RWPE1 (cell line): ENCODE measurements around the gene PCBP3.

ENCODE experiments used
- CTCF ChIA-PET: fragments of 350-600 bp; sonication (Branson Sonifier 250); formaldehyde crosslinking; extraction: SDS; loops from one replicate; lab custom pipeline; 2021; lab: Yijun Ruan, JAX
- POLR2A ChIA-PET: fragments of 400-600 bp; formaldehyde crosslinking; extraction: SDS; loops from one replicate; lab custom pipeline; 2020; ENCODE audit warnings: antibody characterized with exemption; ENCODE audit not compliant: low non-redundant PET; lab: Yijun Ruan, JAX
- DNase-seq: peaks from one replicate; pipeline ENCODE4 v3.0.0; 2012; ENCODE audit warnings: low spot score
- H3K27ac ChIP-seq: fragments of 450-650 bp; 2 replicates; pipeline ENCODE4 v1.5.1; 2017
- TF ChIP-seq, protein P1 (sequence below): fragments of 450-650 bp; conservative IDR thresholded peaks from 2 replicates; pipeline ENCODE4 v1.5.1; 2017; ENCODE audit warnings: low read depth, mild to moderate bottlenecking

Gene PCBP3

DNA sequence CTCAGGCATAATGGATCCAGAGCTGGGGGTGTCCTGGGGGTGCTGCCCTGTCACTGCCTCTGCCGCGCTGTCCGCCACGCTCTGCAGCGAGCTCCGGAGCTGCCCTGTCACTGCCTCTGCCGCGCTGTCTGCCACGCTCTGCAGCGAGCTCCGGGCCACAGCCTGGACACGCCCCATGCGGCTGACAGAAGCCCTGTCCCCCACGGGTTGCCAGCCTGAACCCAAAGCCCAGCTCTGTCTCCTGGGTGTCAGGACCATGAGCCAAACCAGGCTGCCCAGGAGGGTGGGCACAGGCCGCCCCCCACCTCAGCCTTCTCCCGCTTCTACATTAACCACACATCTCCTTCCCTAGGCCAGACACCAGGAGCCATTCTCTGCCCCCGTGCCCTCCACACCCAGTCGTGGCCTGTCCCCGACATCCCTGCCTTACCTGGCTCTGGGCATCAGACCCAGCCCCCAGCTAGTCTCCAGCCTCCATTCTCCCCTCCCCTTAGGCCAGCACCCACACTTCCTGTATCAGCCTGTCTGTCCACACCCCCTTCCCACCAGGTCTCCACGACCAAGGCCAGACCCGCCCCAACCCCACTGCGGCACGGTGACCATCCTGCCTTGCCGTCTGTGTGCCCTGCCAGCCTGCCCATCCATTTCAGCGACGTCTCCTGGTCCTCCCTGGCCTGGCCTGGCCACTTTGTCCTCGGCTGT, 265.2 kb downstream of the PCBP3 start:
- H3K27ac ChIP-seq = no peak overlapping the region
- CTCF ChIA-PET = interaction anchor here (0.6 kb wide), 1 partner anchor 963 kb away, joined by 4 read pairs; no protein-coding TSS in a partner anchor
- no peak for DNase-seq
- POLR2A ChIA-PET = no interaction called here
- TF ChIP-seq, protein P1, sequence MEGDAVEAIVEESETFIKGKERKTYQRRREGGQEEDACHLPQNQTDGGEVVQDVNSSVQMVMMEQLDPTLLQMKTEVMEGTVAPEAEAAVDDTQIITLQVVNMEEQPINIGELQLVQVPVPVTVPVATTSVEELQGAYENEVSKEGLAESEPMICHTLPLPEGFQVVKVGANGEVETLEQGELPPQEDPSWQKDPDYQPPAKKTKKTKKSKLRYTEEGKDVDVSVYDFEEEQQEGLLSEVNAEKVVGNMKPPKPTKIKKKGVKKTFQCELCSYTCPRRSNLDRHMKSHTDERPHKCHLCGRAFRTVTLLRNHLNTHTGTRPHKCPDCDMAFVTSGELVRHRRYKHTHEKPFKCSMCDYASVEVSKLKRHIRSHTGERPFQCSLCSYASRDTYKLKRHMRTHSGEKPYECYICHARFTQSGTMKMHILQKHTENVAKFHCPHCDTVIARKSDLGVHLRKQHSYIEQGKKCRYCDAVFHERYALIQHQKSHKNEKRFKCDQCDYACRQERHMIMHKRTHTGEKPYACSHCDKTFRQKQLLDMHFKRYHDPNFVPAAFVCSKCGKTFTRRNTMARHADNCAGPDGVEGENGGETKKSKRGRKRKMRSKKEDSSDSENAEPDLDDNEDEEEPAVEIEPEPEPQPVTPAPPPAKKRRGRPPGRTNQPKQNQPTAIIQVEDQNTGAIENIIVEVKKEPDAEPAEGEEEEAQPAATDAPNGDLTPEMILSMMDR = no peak

DNA sequence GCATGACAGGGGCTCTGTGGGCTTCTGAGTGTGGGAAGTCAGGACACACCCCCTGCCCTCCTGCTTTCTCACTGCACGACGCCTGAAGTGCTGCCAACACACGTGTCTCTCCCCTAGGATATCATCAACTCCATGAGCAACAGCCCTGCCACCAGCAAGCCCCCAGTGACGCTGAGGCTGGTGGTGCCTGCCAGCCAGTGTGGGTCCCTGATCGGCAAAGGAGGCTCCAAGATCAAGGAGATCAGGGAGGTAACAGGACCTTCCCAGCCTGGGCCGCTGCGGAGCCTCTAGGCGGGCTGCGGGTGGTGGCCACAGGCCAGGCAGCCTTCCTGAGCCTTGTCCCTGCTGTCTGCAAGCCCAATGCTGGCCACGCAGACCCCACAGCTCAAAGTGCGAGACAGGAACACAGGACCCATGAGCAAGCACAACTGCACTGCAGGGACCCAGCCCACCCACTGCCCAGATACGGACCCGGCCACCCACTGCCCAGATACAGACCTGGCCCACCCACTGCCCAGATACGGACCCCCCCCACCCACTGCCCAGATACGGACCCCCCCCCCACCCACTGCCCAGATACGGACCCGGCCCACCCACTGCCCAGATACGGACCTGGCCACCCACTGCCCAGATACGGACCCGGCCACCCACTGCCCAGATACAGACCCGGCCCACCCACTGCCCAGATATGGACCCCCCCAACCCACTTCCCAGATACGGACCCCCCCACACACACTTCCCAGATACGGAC, 265.9 kb downstream of the PCBP3 start:
- no peak for DNase-seq
- no peak overlapping the region for H3K27ac ChIP-seq
- TF ChIP-seq, protein P1 = no peak
- CTCF ChIA-PET = no interaction called here
- POLR2A ChIA-PET = no interaction called here

DNA sequence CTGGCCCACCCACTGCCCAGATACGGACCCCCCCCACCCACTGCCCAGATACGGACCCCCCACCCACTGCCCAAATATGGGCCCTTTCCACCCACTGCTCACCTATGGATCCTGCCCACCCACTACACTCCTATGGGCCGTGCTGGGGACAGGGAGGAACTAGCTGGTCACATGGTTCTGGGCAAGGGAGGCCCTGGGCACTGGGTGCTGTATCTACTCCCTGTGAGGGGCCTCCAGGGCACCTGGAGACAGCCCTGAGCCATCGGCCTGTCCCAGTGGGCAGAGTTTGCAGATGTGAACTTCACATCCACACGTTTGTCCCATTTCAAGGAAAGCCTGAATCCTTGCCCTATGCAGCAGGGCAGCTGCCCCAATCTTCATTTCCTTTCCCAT, 266.6 kb downstream of the PCBP3 start:
- ChIA-PET CTCF (no interaction called here), POLR2A (no interaction called here)
- no peak overlapping the region for H3K27ac ChIP-seq
- no peak for DNase-seq
- TF ChIP-seq, protein P1 = no peak

DNA sequence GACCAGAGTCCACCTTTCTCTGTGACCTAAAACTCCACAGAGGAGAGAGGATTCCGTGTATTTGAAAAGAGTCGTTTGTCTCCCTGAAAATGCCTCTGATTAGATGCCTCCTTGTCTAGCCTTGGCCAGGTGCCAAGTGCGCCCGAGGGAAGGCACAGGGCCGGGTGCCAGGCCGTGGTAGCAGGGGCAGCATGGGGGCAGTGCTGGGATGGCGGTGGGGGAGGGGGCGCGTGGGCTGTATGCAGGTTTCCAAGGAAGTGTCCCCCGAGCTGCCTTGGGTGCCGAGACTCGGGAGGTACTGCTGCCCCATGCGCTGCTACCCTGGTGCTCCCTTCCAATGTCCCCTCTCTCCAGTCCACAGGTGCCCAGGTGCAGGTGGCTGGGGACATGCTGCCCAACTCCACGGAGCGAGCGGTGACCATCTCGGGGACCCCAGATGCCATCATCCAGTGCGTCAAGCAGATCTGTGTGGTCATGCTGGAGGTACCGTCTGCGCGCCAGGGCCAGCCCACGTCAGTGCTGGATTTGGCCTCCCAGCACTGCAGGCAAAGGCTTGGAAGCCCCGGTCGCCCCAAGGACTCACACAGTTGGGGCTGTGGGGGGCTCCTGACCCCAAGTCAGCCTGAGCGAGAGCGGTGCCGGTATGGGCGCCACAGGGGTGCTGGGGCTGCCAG, 267.2 kb downstream of the PCBP3 start:
- ChIA-PET POLR2A (no interaction called here), CTCF (no interaction called here)
- peak; percentile 21 for DNase-seq
- H3K27ac ChIP-seq = no peak overlapping the region
- TF ChIP-seq, protein P1 = no peak

DNA sequence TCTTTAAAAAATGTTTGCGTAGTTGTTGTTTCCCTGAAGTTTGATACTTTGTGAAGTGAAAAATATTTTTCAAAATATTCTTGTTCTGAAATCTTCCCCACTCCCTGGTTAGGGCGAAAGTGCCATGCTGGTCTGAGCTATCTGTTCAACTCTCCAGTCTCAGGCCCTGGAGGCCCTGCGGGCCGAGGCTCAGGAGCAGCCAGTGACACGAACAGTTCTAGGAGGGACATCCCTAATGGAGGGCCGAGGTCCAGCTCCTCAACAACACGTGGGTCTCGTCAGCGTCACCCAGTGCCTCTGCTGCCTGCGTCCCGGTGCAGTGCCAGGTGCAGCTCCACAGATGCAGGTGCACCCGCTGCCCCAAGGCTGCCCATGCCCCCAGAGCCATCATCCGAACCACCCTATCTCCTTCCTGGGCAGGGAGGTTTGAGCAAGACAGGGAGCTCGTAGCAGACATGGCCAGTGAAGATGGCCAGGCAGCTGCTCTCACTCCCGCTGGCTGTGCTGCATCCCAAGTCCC, 268.3 kb downstream of the PCBP3 start:
- DNase-seq = no peak
- ChIA-PET POLR2A (no interaction called here), CTCF (no interaction called here)
- TF ChIP-seq, protein P1 = no peak
- H3K27ac ChIP-seq = no peak overlapping the region
